ENCODE results near the gene YIPF6. TPM values are rescaled to one million over a fixed set of nuclear protein-coding genes. Genes with fewer than 3 reads are reported as not detected.

The YIPF6 gene
- total and polyA plus RNA-seq, 9 of the 15 experiments (the other 6 are each of a cell fraction or from before 2014, with no cell fraction given) = 7.7 to 44.2 (median 22.4) TPM

DNA sequence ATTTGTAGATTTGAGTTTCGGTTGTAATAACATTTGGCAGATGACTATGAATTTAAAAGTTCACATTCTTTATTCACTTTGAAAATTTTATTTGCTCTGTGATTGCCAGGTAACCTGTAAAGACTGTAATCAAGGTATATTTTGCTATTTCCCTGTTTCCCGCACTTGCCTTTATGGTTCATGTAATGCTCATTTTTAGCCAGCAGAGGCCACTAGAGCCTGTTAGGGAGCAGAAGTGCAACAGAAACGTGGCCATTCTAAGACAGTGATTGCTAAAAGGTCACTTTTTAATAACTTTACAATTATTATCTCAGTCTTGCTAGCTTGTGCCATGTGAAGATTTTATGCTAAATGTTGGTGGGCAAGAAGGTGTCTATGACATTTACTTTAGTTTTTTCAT is 12.4 kb downstream of the YIPF6 start:
- Histone ChIP-seq H3K79me2 (ENCODE audit: control insufficient read depth, insufficient read depth, low read length) (peaks cover 36% of the 10 kb centered on the region), H2AFZ (ENCODE audit: low read depth, low read length) (no peak overlapping the region), H3K9ac (ENCODE audit: insufficient read depth in 1 of 2, low read depth in 2 of 2, low read length in 2 of 2) (no peak overlapping the region), H4K20me1 (replicated peaks; ENCODE audit: control insufficient read depth, insufficient read depth, low read length) (peaks cover 6% of the 10 kb centered on the region), H3K9me1 (ENCODE audit: control insufficient read depth, insufficient read depth, low read length) (no peaks in the 10 kb centered on the region), H3K27ac (ENCODE audit: extremely low read depth, low read depth, low read length) (no peak overlapping the region), H3K27me3 (ENCODE audit: control insufficient read depth in 2 of 2, insufficient read depth in 2 of 2, low read length in 2 of 2) (no peaks in the 10 kb centered on the region), H3K4me3 (no peak overlapping the region), H3K36me3 (ENCODE audit: control insufficient read depth, insufficient read depth, low read length) (peaks cover 55% of the 10 kb centered on the region), H3K4me2 (ENCODE audit: insufficient read depth, low read length) (no peak overlapping the region), H3K9me3 (replicated peaks; ENCODE audit: control insufficient read depth, insufficient read depth, low read depth, low read length) (no peaks in the 10 kb centered on the region), H3K4me1 (replicated peaks in 1 of 2; ENCODE audit: control insufficient read depth in 2 of 2, insufficient read depth in 2 of 2, low read length in 2 of 2) (no peaks in the 10 kb centered on the region; a peak in 1 of 5 replicates)
- DNase-seq (ENCODE audit: extremely low read depth in 1 of 4, low spot score in 3 of 4) (peak; percentile 29 to 61 (median 30)), FAIRE-seq (peak; percentile 85), ATAC-seq (peak; percentile 81)
- WGBS (ENCODE audit: insufficient coverage, low coverage, missing lambda C conversion rate) = 17% methylated on average over 3 of the region's 3 CpGs
- TSS peak; percentile 10 for BruUV-seq (replicated peaks)
- in situ Hi-C loops (cut with MboI) (no loop called here), intact Hi-C loops (cut with micrococcal nuclease) (loop anchor here (1.0 to 10.0 kb wide), 3 partner anchors 184 to 297 kb away; no protein-coding TSS in a partner anchor)
- ChIA-PET POLR2A (no interaction called here), CTCF (ENCODE audit: low intra/inter-chr PET ratio) (interaction anchor here (0.7 kb wide), 1 partner anchor 199 kb away, joined by 3 read pairs; no protein-coding TSS in a partner anchor)
- TF ChIP-seq FOXM1 (IDR thresholded peaks at IDR 0.05; ENCODE audit: low read depth) (no peak), FOXM1 (CRISPR knock-in tag; IDR thresholded peaks at IDR 0.05; ENCODE audit: low read depth) (no peak), MBD2 (IDR thresholded peaks at IDR 0.05; ENCODE audit: borderline replicate concordance, low read depth) (no peak), ATF7 (IDR thresholded peaks at IDR 0.05) (no peak), ZNF175 (CRISPR knock-in tag; IDR thresholded peaks at IDR 0.05; ENCODE audit: low read depth) (no peak), CHD1 (IDR thresholded peaks at IDR 0.05; ENCODE audit: low read length) (no peak), HDAC3 (IDR thresholded peaks at IDR 0.05; ENCODE audit: borderline replicate concordance, partially characterized antibody) (no peak), RBFOX2 (IDR thresholded peaks at IDR 0.05; ENCODE audit: low read depth, low read length) (no peak), ADNP (tag; IDR thresholded peaks at IDR 0.05) (no peak), ZNF76 (CRISPR knock-in tag; IDR thresholded peaks at IDR 0.05; ENCODE audit: borderline replicate concordance) (no peak)
- TF ChIP-seq, protein P1, sequence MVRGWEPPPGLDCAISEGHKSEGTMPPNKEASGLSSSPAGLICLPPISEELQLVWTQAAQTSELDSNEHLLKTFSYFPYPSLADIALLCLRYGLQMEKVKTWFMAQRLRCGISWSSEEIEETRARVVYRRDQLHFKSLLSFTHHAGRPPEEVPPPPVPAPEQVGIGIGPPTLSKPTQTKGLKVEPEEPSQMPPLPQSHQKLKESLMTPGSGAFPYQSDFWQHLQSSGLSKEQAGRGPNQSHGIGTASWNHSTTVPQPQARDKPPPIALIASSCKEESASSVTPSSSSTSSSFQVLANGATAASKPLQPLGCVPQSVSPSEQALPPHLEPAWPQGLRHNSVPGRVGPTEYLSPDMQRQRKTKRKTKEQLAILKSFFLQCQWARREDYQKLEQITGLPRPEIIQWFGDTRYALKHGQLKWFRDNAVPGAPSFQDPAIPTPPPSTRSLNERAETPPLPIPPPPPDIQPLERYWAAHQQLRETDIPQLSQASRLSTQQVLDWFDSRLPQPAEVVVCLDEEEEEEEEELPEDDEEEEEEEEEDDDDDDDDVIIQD (CRISPR knock-in tag; IDR thresholded peaks at IDR 0.05) = no peak
- TF ChIP-seq, protein P2, sequence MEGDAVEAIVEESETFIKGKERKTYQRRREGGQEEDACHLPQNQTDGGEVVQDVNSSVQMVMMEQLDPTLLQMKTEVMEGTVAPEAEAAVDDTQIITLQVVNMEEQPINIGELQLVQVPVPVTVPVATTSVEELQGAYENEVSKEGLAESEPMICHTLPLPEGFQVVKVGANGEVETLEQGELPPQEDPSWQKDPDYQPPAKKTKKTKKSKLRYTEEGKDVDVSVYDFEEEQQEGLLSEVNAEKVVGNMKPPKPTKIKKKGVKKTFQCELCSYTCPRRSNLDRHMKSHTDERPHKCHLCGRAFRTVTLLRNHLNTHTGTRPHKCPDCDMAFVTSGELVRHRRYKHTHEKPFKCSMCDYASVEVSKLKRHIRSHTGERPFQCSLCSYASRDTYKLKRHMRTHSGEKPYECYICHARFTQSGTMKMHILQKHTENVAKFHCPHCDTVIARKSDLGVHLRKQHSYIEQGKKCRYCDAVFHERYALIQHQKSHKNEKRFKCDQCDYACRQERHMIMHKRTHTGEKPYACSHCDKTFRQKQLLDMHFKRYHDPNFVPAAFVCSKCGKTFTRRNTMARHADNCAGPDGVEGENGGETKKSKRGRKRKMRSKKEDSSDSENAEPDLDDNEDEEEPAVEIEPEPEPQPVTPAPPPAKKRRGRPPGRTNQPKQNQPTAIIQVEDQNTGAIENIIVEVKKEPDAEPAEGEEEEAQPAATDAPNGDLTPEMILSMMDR (IDR thresholded peaks at IDR 0.05 in 2 of 3, conservative IDR thresholded peaks at IDR 0.05 in 1 of 3; ENCODE audit: insufficient read depth in 2 of 3, low read depth in 1 of 3, low read length in 3 of 3) = peak; percentile 68 to 71 (median 70)
- TF ChIP-seq, protein P3, sequence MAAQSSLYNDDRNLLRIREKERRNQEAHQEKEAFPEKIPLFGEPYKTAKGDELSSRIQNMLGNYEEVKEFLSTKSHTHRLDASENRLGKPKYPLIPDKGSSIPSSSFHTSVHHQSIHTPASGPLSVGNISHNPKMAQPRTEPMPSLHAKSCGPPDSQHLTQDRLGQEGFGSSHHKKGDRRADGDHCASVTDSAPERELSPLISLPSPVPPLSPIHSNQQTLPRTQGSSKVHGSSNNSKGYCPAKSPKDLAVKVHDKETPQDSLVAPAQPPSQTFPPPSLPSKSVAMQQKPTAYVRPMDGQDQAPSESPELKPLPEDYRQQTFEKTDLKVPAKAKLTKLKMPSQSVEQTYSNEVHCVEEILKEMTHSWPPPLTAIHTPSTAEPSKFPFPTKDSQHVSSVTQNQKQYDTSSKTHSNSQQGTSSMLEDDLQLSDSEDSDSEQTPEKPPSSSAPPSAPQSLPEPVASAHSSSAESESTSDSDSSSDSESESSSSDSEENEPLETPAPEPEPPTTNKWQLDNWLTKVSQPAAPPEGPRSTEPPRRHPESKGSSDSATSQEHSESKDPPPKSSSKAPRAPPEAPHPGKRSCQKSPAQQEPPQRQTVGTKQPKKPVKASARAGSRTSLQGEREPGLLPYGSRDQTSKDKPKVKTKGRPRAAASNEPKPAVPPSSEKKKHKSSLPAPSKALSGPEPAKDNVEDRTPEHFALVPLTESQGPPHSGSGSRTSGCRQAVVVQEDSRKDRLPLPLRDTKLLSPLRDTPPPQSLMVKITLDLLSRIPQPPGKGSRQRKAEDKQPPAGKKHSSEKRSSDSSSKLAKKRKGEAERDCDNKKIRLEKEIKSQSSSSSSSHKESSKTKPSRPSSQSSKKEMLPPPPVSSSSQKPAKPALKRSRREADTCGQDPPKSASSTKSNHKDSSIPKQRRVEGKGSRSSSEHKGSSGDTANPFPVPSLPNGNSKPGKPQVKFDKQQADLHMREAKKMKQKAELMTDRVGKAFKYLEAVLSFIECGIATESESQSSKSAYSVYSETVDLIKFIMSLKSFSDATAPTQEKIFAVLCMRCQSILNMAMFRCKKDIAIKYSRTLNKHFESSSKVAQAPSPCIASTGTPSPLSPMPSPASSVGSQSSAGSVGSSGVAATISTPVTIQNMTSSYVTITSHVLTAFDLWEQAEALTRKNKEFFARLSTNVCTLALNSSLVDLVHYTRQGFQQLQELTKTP (IDR thresholded peaks at IDR 0.05; ENCODE audit: low read depth in 1 of 2, partially characterized antibody in 2 of 2) = no peak
- TF ChIP-seq, protein P4, sequence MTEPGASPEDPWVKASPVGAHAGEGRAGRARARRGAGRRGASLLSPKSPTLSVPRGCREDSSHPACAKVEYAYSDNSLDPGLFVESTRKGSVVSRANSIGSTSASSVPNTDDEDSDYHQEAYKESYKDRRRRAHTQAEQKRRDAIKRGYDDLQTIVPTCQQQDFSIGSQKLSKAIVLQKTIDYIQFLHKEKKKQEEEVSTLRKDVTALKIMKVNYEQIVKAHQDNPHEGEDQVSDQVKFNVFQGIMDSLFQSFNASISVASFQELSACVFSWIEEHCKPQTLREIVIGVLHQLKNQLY (CRISPR knock-in tag; conservative IDR thresholded peaks at IDR 0.05) = no peak

All from K562 (cell line).